RPMI7951 (cell line): ENCODE data around the gene IRF2. TPM values are rescaled to one million over a fixed set of nuclear protein-coding genes. Genes with fewer than 3 reads are reported as not detected.

Experiments used
- DNase-seq: peaks from one replicate; pipeline ENCODE4 v3.0.0-alpha.2; 2012; ENCODE audit warnings: low read depth
- total RNA-seq: library from RNA; depleted of rRNA; stranded (reverse); fragments of >200 nt; shearing (Covaris generic); gene quantifications from 2 replicates; pipeline ENCODE4 v1.2.3, GENCODE V29; 2014

IRF2 gene
- total RNA-seq, 1 experiment from 2014 or later: 43.3 TPM

- no peak for DNase-seq
Measured at GRCh38 chr4:184368290-184368689, 106.1 kb downstream of the IRF2 start.

GRCh38 chr4:184364100-184364921 is 110.0 kb downstream of the IRF2 start:
- no peak for DNase-seq

DNA sequence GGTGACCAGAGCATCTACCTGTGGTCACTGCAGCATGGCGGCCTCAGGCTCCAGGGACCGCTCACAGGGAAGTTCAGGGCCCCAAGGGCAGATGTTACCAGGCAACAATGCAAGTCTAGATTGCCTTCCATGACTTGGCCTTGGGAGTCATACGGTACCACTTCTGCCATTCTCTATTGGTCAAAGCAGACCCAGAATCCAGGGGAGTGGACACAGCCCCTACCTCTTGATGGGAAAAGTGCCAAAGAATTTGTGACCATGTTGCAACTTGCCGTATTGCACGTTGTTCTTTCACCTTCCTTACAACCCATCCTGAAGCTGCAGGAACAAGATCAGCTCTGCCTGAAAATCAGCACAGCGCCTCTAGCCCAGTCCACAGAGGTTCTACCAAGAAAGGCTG is 111.1 kb downstream of the IRF2 start:
- no peak for DNase-seq

DNA sequence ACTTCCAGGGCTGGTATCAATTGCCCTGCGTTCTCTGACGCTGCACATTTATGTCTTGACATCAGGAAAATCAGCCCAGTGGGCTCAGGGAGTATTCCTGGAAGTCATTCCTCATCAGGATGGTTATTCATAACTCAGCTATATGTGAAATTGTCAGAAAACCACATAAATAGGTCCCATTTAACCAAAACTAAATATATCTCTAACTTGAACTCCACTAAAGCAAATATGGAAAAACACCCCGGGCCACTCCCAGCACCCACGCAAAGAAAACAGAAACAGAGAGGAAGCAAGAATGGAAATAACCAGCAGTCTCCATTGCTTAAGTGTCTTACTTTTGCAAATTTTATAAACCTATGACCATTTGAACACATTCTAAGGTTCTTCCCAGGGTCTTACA is 112.0 kb downstream of the IRF2 start:
- peak; percentile 45 for DNase-seq

DNA sequence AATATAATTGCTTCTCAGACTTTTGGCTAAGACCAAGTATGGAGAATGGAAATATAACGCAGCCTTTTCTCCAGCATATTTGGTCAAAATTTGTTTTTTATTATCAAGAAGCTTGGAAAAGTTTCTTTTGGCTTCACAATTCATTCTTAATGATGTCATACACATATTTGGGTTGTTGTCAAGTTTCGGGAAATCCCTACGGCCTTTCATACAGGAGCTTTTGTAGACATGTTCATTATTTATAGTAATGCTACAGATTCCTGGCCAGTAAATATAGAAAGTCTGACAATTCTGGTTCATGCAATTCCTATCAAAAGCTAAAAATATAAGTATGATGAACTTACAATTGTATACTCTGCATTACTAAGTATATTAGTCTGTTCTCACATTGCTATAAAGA is 112.9 kb downstream of the IRF2 start:
- DNase-seq: no peak

DNA sequence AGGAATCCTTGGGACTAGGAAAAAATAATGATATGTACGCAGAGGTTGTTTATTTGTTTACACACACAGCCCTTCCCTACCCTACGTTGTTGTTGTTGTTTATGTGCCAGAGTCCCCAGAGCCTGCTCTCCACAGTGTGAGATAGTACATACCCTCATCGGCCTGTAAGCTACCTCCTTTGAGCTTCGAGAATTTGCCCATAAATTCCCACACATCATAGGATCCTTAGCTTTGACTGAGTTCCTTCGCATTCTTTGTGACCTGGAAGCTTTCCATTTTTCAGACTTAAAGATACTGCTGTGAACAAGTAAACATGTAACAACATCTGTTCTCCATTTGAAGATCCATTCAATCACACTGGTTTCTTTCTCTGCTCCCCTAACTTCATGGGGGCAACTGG is 114.5 kb downstream of the IRF2 start:
- no peak for DNase-seq

- DNase-seq: no peak
Measured at GRCh38 chr4:184358521-184359232, 115.7 kb downstream of the IRF2 start.

- no peak for DNase-seq
Measured at GRCh38 chr4:184357772-184358171, 116.6 kb downstream of the IRF2 start.

- no peak for DNase-seq
Measured at GRCh38 chr4:184357165-184357564, 117.2 kb downstream of the IRF2 start.

DNA sequence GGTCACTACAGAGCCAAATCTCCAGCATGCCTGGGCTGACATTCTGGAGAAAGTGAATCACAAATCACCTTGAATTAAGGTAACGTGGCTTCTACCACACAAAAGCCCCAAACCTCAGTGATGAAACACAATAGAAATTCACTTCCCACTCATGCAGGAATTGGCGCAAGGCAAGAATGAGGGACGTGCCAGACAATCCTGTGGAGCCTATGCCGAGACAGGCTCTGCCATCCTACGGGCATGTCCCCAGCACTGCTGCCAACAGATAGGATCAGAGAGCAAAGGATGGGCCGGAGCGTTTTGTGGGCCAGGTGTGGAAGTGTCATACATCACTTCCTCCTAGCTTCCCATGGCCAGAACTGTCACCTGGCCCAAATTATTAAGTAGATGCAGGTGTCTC is 118.0 kb downstream of the IRF2 start:
- no peak for DNase-seq

GRCh38 chr4:184355857-184356256 is 118.5 kb downstream of the IRF2 start:
- DNase-seq: no peak

- peak; percentile 94 for DNase-seq
Measured at GRCh38 chr4:184355111-184355604, 119.2 kb downstream of the IRF2 start.

DNA sequence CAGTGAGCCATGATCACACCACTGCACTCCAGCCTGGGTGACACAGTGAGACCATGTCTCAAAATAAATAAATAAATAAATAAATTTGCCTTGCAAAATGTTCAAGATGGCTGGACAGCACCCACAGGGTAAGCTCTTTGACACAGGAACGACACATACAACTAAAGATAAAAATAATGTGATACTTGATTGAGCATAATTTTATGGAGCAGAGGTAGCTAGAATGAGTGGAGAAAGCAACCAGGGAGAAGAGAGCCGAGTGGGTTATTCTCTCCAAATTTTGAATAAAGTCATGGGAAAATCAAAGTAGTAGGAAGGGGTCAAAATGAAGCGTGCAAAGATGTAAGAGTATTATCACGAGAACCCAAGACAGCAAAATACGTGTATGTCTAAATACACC is 121.5 kb downstream of the IRF2 start:
- no peak for DNase-seq

GRCh38 chr4:184351560-184352451 is 122.5 kb downstream of the IRF2 start:
- no peak for DNase-seq

- no peak for DNase-seq
Measured at GRCh38 chr4:184350964-184351363, 123.4 kb downstream of the IRF2 start.

DNA sequence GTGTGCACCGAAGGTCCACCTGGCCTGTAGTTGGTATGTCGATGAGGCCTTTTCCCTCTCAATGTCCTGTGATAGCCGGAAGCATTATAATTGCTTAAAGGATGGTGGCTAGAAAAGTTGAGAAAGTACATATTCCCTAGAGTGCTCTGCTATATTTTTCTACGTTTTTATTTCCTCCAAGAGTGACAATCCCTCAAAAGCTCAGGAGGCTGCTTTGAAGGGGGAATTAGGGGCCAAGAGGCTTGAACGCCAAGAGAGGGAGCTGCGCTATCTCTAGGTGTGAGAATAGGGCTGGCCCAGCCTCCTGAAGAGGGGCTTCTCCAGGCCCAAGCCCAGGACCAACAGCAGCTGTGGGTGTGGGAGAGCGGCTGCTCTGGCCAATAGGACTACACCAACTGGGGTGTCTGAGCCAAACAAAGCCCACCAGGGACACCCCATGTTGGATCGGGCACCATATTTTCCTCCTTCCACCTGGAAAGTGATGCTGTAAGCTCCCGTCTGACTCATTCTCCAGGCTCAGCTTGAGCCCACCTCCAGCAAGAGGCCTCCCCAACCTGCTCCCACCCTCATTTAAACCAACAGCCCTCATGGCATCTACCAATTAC is 124.0 kb downstream of the IRF2 start:
- DNase-seq: no peak

- DNase-seq: no peak
Measured at GRCh38 chr4:184349283-184350039, 124.9 kb downstream of the IRF2 start.

- DNase-seq: no peak
Measured at GRCh38 chr4:184348311-184349233, 125.8 kb downstream of the IRF2 start.
